Measurements from ENCODE around the gene CHCHD6.

DNA sequence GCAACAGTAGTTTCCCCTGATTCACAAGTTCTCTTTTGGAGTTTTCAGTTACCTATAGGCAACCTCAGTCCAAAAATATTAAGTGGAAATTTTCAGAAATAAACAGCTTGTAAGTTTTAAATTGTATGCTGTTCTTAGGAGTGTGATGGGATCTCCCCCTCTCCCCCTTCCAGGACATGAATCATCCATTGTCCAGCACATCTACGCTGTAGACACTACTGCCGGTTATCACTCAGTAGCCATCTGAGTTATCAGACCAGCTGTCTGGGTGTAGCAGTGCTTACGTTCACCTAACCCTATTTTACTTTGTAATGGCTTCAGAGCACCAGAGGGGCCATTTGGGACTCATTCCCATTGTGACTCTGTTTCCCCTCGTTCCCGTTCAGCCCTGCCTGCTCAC is 182.2 kb downstream of the CHCHD6 start:
- TF ChIP-seq FOXM1 (IDR thresholded peaks at IDR 0.05; ENCODE audit: borderline replicate concordance) (no peak), FOXA1 (IDR thresholded peaks at IDR 0.05) (no peak), ARNT (IDR thresholded peaks at IDR 0.05) (no peak), ZNF384 (IDR thresholded peaks at IDR 0.05) (no peak), BHLHE40 (IDR thresholded peaks at IDR 0.05; ENCODE audit: borderline replicate concordance) (no peak), HDGF (IDR thresholded peaks at IDR 0.05; ENCODE audit: borderline replicate concordance) (no peak)

Measured in HEK293T (cell line).